Neuronal stem cell (in vitro differentiated cells): Measurements from ENCODE around the gene DHRS13.

Source experiments
- DNase-seq: peaks from one replicate; pipeline ENCODE4 v3.0.0-alpha.2; 2013; ENCODE audit warnings: low spot score
- H2AFZ ChIP-seq: one replicate; pipeline ENCODE4 v1.6.1; 2013; ENCODE audit warnings: mild to moderate bottlenecking, low read length, inconsistent platforms
- H2AK5ac ChIP-seq: 2 replicates; pipeline ENCODE4 v1.6.1; 2013; ENCODE audit warnings: low read depth, mild to moderate bottlenecking, inconsistent platforms, low read length, moderate library complexity, mixed read lengths
- H2BK120ac ChIP-seq: 2 replicates; pipeline ENCODE4 v1.6.1; 2013; ENCODE audit warnings: low read depth, mild to moderate bottlenecking, inconsistent platforms, low read length, moderate library complexity, mixed read lengths
- H2BK12ac ChIP-seq: one replicate; pipeline ENCODE4 v1.6.1; 2013; ENCODE audit warnings: low read length, inconsistent platforms
- H2BK15ac ChIP-seq: 2 replicates; pipeline ENCODE4 v1.6.1; 2013; ENCODE audit warnings: mild to moderate bottlenecking, low read length, inconsistent platforms, mixed read lengths
- H2BK5ac ChIP-seq: one replicate; pipeline ENCODE4 v1.6.1; 2013; ENCODE audit warnings: inconsistent platforms, mild to moderate bottlenecking, low read length, moderate library complexity
- H3K14ac ChIP-seq: one replicate; pipeline ENCODE4 v1.6.1; 2013; ENCODE audit warnings: low read length, inconsistent platforms
- H3K18ac ChIP-seq: 2 replicates; pipeline ENCODE4 v1.6.1; 2013; ENCODE audit warnings: low read length, inconsistent platforms
- H3K23ac ChIP-seq: 2 replicates; pipeline ENCODE4 v1.6.1; 2013; ENCODE audit warnings: low read depth, mild to moderate bottlenecking, mixed read lengths, low read length, inconsistent platforms; ENCODE audit not compliant: poor library complexity
- H3K27ac ChIP-seq: replicated peaks from 3 replicates; pipeline ENCODE4 v1.5.1; 2013; ENCODE audit warnings: low read length, inconsistent platforms
- H3K27me3 ChIP-seq, 3 experiments: 2 replicates each; pipeline ENCODE4 v1.6.1; 2013; ENCODE audit warnings: low read length in 3 of 3, mild to moderate bottlenecking in 2 of 3, inconsistent platforms in 1 of 3, low read depth in 1 of 3, mixed read lengths in 1 of 3, moderate library complexity in 1 of 3; ENCODE audit not compliant: control insufficient read depth in 3 of 3, insufficient read depth in 3 of 3
- H3K36me3 ChIP-seq, 2 donors: replicated peaks in 1 of 2; 2 replicates each; pipeline ENCODE4 v1.6.1; 2013; ENCODE audit warnings: low read length in 2 of 2; ENCODE audit not compliant: control insufficient read depth in 2 of 2, insufficient read depth in 2 of 2
- H3K4ac ChIP-seq: 2 replicates; pipeline ENCODE4 v1.6.1; 2013; ENCODE audit warnings: inconsistent platforms, mild to moderate bottlenecking, low read length, moderate library complexity
- H3K4me1 ChIP-seq, 2 donors: 1 replicate in 1 of 2; 2 replicates in 1 of 2; pipeline ENCODE4 v1.6.1; 2013; ENCODE audit warnings: low read length in 2 of 2, low read depth in 1 of 2; ENCODE audit not compliant: control insufficient read depth in 2 of 2, insufficient read depth in 1 of 2
- H3K4me2 ChIP-seq: one replicate; pipeline ENCODE4 v1.6.1; 2013; ENCODE audit warnings: mild to moderate bottlenecking, low read length, inconsistent platforms; ENCODE audit not compliant: insufficient read depth, poor library complexity, severe bottlenecking
- H3K4me3 ChIP-seq, 2 donors: 2 replicates each; pipeline ENCODE4 v1.5.1; 2013; ENCODE audit warnings: low read length in 2 of 2, mild to moderate bottlenecking in 2 of 2, inconsistent platforms in 1 of 2, moderate library complexity in 1 of 2
- H3K79me1 ChIP-seq: one replicate; pipeline ENCODE4 v1.6.1; 2013; ENCODE audit warnings: low read depth, mild to moderate bottlenecking, inconsistent platforms, low read length, moderate library complexity
- H3K9ac ChIP-seq: one replicate; pipeline ENCODE4 v1.6.1; 2013; ENCODE audit warnings: mild to moderate bottlenecking, low read depth, low read length, inconsistent platforms; ENCODE audit not compliant: poor library complexity
- H3K9me3 ChIP-seq, 2 donors: replicated peaks in 1 of 2; 2 replicates each; pipeline versions ENCODE3 to v1.6.1; 2013; ENCODE audit warnings: low read length in 2 of 2, mild to moderate bottlenecking in 2 of 2, inconsistent platforms in 1 of 2, low read depth in 1 of 2, mixed read lengths in 1 of 2, moderate library complexity in 1 of 2; ENCODE audit not compliant: control insufficient read depth in 2 of 2, insufficient read depth in 1 of 2
- H4K8ac ChIP-seq: one replicate; pipeline ENCODE4 v1.6.1; 2013; ENCODE audit warnings: low read depth, mild to moderate bottlenecking, inconsistent platforms, low read length, moderate library complexity
- H4K91ac ChIP-seq: one replicate; pipeline ENCODE4 v1.6.1; 2013; ENCODE audit warnings: low read length, low read depth, mild to moderate bottlenecking, inconsistent platforms; ENCODE audit not compliant: poor library complexity
- WGBS, 2 donors: extraction: QIAGEN DNeasy Blood & Tissue Kit; methylation state at CpG; one replicate each; pipeline ENCODE4 v1.1.7; 2013; ENCODE audit warnings: missing lambda C conversion rate in 2 of 2, mixed read lengths in 1 of 2; ENCODE audit not compliant: insufficient read length in 2 of 2, insufficient replicate concordance in 1 of 2; ENCODE audit errors: extremely low coverage in 2 of 2; 5-methylcytosine and 5-hydroxymethylcytosine counted together

DHRS13 gene

DNA sequence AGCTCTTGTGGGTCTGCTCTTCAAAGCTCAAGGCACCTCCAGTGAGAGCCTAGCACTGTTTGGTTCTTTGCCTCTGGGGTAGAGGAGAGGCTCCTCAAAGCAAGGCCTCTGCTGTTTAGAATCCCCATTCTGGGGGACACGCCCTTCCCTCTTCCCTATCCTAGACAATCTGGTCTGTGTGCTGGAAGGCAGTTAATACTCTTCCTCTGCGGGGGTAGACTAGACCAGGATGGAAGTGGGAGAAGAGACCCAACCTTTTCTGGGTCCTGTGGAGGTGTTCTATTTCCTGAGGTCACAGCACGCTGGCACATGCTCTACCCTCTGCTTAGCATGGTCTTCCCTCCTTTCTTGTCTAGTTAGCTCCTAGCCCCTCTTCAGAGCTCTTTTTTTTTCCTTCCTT, 40.3 kb downstream of the DHRS13 start:
- Histone ChIP-seq H2AFZ (no peak overlapping the region), H3K4me2 (no peak overlapping the region), H3K27me3 (no peaks in the 10 kb centered on the region), H2BK15ac (no peak overlapping the region), H3K4ac (no peak overlapping the region), H2BK120ac (no peak overlapping the region), H3K23ac (no peak overlapping the region), H3K9me3 (no peaks in the 10 kb centered on the region), H3K4me1 (no peaks in the 10 kb centered on the region), H3K9ac (no peak overlapping the region), H3K79me1 (no peaks in the 10 kb centered on the region), H3K4me3 (no peak overlapping the region), H2BK12ac (no peak overlapping the region), H3K36me3 (peaks cover 22 to 35% of the 10 kb centered on the region in 2 donors), H3K18ac (no peak overlapping the region), H2BK5ac (no peak overlapping the region), H3K27ac (no peak overlapping the region), H2AK5ac (no peak overlapping the region), H4K8ac (no peak overlapping the region), H3K14ac (no peak overlapping the region), H4K91ac (no peak overlapping the region)
- WGBS, 2 donors: no CpG with 5 or more reads among the region's 3 CpGs
- DNase-seq: no peak

DNA sequence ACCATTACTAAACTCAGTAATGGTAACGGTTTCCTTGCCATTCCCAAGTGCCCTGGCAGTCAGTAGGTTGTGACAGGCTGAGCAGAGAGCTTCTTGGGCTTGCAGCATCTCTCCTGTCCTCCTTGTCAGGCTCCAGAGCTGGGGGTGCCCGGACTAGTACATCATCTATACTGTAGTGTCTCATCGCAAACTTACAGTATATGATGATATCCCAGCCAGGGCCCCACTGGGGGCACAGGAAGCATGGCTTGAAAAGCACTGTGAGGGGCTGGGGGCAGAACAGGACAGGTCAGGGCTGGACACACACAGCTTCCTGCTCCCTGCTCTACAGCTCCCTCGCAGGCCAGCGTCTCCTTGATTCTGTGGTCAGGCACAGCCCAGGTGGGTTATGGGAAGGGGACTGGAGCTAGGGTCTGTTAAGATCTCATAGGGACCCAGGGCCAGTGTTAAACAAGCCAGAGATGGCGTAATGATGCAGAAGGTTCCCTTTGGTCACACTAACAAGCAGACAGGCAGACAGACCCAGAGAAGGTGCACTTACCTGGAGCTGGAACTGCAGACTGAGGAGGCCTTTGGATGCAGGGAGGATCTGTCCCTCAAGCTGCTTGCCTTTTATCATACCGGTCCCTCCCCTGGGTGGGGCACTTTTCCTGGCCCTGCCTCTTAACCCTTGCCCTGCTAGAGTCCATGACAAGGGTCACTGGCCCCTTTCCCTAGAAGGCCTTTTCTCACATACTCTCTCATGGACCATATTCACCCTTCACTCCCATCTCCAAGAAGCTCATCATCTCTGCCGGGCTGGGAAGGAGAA, 41.3 kb downstream of the DHRS13 start:
- Histone ChIP-seq H3K27me3 (no peaks in the 10 kb centered on the region), H2AFZ (no peak overlapping the region), H4K91ac (no peak overlapping the region), H4K8ac (no peak overlapping the region), H2BK5ac (no peak overlapping the region), H3K9me3 (no peaks in the 10 kb centered on the region), H3K36me3 (peaks cover 22 to 38% of the 10 kb centered on the region in 2 donors), H3K18ac (no peak overlapping the region), H3K9ac (no peak overlapping the region), H2BK12ac (no peak overlapping the region), H2BK15ac (no peak overlapping the region), H3K79me1 (no peaks in the 10 kb centered on the region), H3K4me2 (no peak overlapping the region), H3K4me1 (no peaks in the 10 kb centered on the region), H3K23ac (no peak overlapping the region), H3K4me3 (no peak overlapping the region), H3K4ac (no peak overlapping the region), H3K14ac (no peak overlapping the region), H2BK120ac (no peak overlapping the region), H2AK5ac (no peak overlapping the region), H3K27ac (no peak overlapping the region)
- no peak for DNase-seq
- WGBS, 2 donors: no CpG with 5 or more reads among the region's 8 CpGs

DNA sequence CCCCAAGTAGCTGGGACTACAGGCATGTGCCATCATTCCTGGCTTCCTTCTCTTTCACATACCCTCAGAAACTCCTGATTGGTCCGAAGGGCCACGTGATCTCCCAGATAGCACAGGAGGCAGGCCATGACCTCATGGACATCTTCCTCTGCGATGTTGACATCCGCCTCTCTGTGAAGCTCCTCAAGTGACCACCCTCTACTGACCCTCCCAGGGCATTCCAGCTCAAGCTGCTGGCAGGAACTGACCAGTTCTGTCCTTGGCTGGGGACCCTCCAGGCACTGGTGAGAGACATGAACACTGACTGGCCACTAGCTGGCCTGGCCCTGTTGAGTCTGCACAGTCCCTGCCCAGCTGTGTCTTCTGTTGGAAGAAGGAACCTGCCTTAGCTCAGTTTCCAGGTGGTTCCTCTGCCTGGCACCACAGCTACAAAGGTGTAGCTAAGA, 42.5 kb downstream of the DHRS13 start:
- H3K79me1 ChIP-seq: no peaks in the 10 kb centered on the region
- no peak overlapping the region for H2AK5ac ChIP-seq
- H3K23ac ChIP-seq: no peak overlapping the region
- no peak overlapping the region for H3K27ac ChIP-seq
- no peak overlapping the region for H3K4ac ChIP-seq
- H3K4me3 ChIP-seq: no peak overlapping the region
- no peak overlapping the region for H2BK15ac ChIP-seq
- no peak overlapping the region for H4K91ac ChIP-seq
- H2BK120ac ChIP-seq: no peak overlapping the region
- no peak overlapping the region for H3K18ac ChIP-seq
- no peak overlapping the region for H2AFZ ChIP-seq
- no peak for DNase-seq
- no peak overlapping the region for H2BK5ac ChIP-seq
- no peak overlapping the region for H3K4me2 ChIP-seq
- H3K36me3 ChIP-seq: peaks cover 26 to 44% of the 10 kb centered on the region in 2 donors
- peaks cover 1 to 3% of the 10 kb centered on the region in 2 donors for H3K4me1 ChIP-seq
- no CpG with 5 or more reads among the region's 4 CpGs for WGBS, 2 donors
- H3K27me3 ChIP-seq: no peaks in the 10 kb centered on the region
- H3K9me3 ChIP-seq: no peaks in the 10 kb centered on the region
- no peak overlapping the region for H3K9ac ChIP-seq
- no peak overlapping the region for H2BK12ac ChIP-seq
- no peak overlapping the region for H4K8ac ChIP-seq
- no peak overlapping the region for H3K14ac ChIP-seq

DNA sequence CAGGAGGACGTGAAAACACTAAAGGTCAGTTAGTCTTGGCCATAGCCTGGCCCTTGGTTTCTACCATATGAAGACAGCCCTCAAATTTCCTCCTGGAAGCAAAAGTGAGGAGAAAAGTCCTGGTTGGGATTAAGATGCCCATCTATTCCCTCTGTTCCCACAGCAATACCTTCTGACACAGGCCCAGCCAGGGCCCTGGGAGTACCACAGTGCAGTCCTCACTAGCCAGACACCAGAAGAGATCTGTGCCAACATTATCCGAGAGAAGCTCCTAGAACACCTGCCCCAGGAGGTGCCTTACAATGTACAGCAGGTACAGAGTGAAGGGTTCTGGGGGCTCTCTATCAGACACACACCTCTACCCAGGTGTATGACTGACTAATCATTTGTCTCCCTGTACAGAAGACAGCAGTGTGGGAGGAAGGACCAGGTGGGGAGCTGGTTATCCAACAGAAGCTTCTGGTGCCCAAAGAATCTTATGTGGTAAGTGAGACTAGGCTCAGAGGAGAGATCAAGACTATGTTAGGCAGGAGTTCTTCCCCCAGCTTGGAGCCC, 44.0 kb downstream of the DHRS13 start:
- H3K9ac ChIP-seq: no peak overlapping the region
- H2AK5ac ChIP-seq: no peak overlapping the region
- no CpG with 5 or more reads among the region's 2 CpGs for WGBS, 2 donors

More for the DNA sequence above, 44.0 kb downstream of the DHRS13 start:
- H3K4me3 ChIP-seq: no peak overlapping the region
- H3K9me3 ChIP-seq: no peaks in the 10 kb centered on the region
- H2BK15ac ChIP-seq: no peak overlapping the region
- no peak overlapping the region for H2BK12ac ChIP-seq
- no peak for DNase-seq
- H4K8ac ChIP-seq: no peak overlapping the region
- peaks cover 3 to 5% of the 10 kb centered on the region in 2 donors for H3K4me1 ChIP-seq
- H3K18ac ChIP-seq: no peak overlapping the region
- H3K79me1 ChIP-seq: no peaks in the 10 kb centered on the region
- no peak overlapping the region for H2BK120ac ChIP-seq
- H2BK5ac ChIP-seq: no peak overlapping the region
- H3K23ac ChIP-seq: no peak overlapping the region
- H3K27ac ChIP-seq: no peak overlapping the region
- H3K4me2 ChIP-seq: no peak overlapping the region
- no peak overlapping the region for H2AFZ ChIP-seq
- H3K27me3 ChIP-seq: no peaks in the 10 kb centered on the region
- H3K36me3 ChIP-seq: peaks cover 26 to 44% of the 10 kb centered on the region in 2 donors
- no peak overlapping the region for H4K91ac ChIP-seq
- no peak overlapping the region for H3K14ac ChIP-seq
- no peak overlapping the region for H3K4ac ChIP-seq
